SIG-M5 treated with dmso at 0.1 percent for 504 hours (cell line): ENCODE data around the gene SESN1.
"Not testable (repeated sequence)": the region's sequence is repeated elsewhere in the genome, so short reads cannot be mapped to it uniquely, and the experiment has no call there.

Experiments
- DNase-seq: peaks from one replicate; lab custom pipeline; 2025; ENCODE audit not compliant: unreplicated experiment; lab: John Stamatoyannopoulos, UW

Gene SESN1

GRCh38 chr6:109094416-109095035 is at the start of gene SESN1:
SESN1 (minus strand) TSS chr6:109094846; CDS start chr6:109094073, 773 bp downstream.
- peak; percentile 86 for DNase-seq

GRCh38 chr6:109143191-109143590 is 48.5 kb upstream of the SESN1 start:
- no peak for DNase-seq

- not testable (repeated sequence) for DNase-seq
Observed at GRCh38 chr6:109142067-109142466, 47.4 kb upstream of the SESN1 start.

GRCh38 chr6:109139109-109139508 is 44.5 kb upstream of the SESN1 start:
- DNase-seq: no peak

GRCh38 chr6:109136530-109136929 is 41.9 kb upstream of the SESN1 start:
- not testable (repeated sequence) for DNase-seq

GRCh38 chr6:109136039-109136438 is 41.4 kb upstream of the SESN1 start:
- DNase-seq: not testable (repeated sequence)

GRCh38 chr6:109135600-109135999 is 41.0 kb upstream of the SESN1 start:
- not testable (repeated sequence) for DNase-seq

GRCh38 chr6:109130065-109130464 is 35.4 kb upstream of the SESN1 start:
- no peak for DNase-seq

- no peak for DNase-seq
Observed at GRCh38 chr6:109125504-109125903, 30.9 kb upstream of the SESN1 start.

- DNase-seq: no peak
Observed at GRCh38 chr6:109124219-109124618, 29.6 kb upstream of the SESN1 start.

- no peak for DNase-seq
Observed at GRCh38 chr6:109121411-109121810, 26.8 kb upstream of the SESN1 start.

- DNase-seq: no peak
Observed at GRCh38 chr6:109118871-109119354, 24.3 kb upstream of the SESN1 start.

GRCh38 chr6:109118337-109118736 is 23.7 kb upstream of the SESN1 start:
- DNase-seq: no peak

- peak; percentile 72 for DNase-seq
Observed at GRCh38 chr6:109117346-109118035, 22.8 kb upstream of the SESN1 start.

- DNase-seq: not testable (repeated sequence)
Observed at GRCh38 chr6:109112663-109113062, 18.0 kb upstream of the SESN1 start.

GRCh38 chr6:109109663-109110062 is 15.0 kb upstream of the SESN1 start:
- not testable (repeated sequence) for DNase-seq

- no peak for DNase-seq
Observed at GRCh38 chr6:109105681-109106080, 11.0 kb upstream of the SESN1 start.

- no peak for DNase-seq
Observed at GRCh38 chr6:109104512-109104911, 9.9 kb upstream of the SESN1 start.

- DNase-seq: no peak
Observed at GRCh38 chr6:109103942-109104341, 9.3 kb upstream of the SESN1 start.

- DNase-seq: no peak
Observed at GRCh38 chr6:109102762-109103161, 8.1 kb upstream of the SESN1 start.

- DNase-seq: no peak
Observed at GRCh38 chr6:109097661-109098060, 3.0 kb upstream of the SESN1 start.

GRCh38 chr6:109096208-109096607 is 1.6 kb upstream of the SESN1 start:
- no peak for DNase-seq

GRCh38 chr6:109095835-109096084 is 1.1 kb upstream of the SESN1 start:
- DNase-seq: no peak
